Superior temporal gyrus (tissue), 1 donor: ENCODE measurements around the gene CSTF1.
A peak's percentile ranks its signal among the peaks of the same experiment; 100 is the strongest.

Experiments
- DNase-seq: peaks from one replicate; pipeline ENCODE4 v3.0.0-alpha.2; 2016; ENCODE audit errors: extremely low spot score

Gene CSTF1

DNA sequence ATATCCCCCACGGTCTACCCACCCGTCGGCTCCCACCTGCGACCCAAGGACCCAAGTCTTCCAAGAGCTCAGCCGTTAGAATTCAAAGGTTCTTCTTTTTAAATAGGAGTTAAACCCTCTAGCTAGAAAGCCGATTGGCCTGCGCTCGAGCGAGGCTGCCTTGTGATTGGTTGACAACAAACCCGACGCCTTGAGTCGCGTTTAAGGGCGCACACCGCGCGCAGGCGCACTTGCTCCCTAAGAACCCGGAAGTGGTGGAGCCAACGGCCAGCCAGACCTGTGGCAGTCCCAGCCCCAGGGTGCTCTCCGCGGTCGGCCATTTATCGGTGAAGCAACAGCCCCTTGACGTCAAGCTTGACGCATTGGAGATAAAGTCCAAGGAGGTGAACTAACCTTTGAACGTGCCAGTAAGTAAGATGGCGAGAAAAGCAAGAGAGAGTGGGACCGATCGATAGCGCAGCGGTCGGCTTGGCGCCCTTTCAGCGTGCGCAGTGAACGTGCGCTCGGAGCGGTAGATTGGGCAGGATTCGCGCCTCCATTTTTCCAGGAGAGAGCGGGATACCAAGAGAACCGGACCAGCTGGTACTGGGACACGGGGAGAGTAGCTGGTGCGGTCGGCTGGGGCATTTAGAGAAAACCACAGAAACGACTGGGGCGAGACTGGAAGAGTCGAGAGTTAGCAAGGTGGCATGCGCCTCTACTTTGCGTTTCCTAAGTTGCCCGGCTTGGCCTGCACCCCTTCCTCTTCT is at the start of gene CSTF1, which contains the start of gene AURKA:
Gene CSTF1, plus strand, starts transcription at position 514 of the 749 bp plus-strand sequence. CDS start 2,908 bp downstream, outside the sequence.
Gene AURKA, minus strand, starts transcription at position 84 of the 749 bp plus-strand sequence. CDS start 4,018 bp downstream, outside the sequence.
- peak; percentile 100 for DNase-seq

GRCh38 chr20:56342783-56343182 is 49.7 kb upstream of the CSTF1 start:
- no peak for DNase-seq

GRCh38 chr20:56343861-56344381 is 48.5 kb upstream of the CSTF1 start:
- peak; percentile 58 for DNase-seq

- no peak for DNase-seq
Measured at GRCh38 chr20:56345911-56346310, 46.5 kb upstream of the CSTF1 start.

- no peak for DNase-seq
Measured at GRCh38 chr20:56347628-56348304, 44.7 kb upstream of the CSTF1 start.

DNA sequence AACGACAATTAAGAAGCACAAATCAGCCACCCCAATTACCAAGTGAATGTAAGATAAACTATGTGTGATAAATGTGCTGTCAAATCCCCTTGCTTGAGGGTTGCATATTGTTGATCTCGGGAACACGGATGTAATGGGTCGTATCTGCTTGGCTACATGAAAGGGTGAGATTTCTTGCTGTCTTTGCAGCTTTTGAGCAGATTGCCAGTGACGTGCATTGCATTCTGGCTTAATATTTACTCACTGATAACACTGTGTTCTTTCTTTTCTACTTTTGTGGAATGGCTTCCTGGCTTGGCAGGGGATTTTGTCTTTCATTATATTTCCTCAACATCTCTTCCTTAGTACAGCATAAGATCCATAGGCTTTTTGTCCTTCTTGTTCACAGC is 44.1 kb upstream of the CSTF1 start:
- DNase-seq = no peak

DNA sequence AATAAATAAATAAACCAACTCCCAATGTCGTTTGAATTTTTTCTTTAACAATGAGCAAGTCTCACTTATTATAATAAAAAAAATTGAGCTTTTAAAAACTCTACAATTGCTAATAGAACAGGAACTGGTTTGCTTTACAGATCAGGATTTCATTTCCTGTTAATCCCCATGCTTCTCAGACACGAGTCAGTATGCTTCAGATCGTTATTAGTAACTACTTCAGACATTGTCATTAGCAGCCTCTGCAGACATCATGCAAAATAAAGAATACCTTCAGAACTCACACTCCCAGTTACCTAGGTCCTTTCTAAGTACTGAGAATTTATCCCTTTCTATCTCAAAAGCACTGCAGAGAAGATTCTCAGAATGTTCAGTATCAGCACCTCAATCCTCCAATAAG is 43.7 kb upstream of the CSTF1 start:
- DNase-seq = no peak

- DNase-seq = no peak
Measured at GRCh38 chr20:56350842-56351241, 41.6 kb upstream of the CSTF1 start.

DNA sequence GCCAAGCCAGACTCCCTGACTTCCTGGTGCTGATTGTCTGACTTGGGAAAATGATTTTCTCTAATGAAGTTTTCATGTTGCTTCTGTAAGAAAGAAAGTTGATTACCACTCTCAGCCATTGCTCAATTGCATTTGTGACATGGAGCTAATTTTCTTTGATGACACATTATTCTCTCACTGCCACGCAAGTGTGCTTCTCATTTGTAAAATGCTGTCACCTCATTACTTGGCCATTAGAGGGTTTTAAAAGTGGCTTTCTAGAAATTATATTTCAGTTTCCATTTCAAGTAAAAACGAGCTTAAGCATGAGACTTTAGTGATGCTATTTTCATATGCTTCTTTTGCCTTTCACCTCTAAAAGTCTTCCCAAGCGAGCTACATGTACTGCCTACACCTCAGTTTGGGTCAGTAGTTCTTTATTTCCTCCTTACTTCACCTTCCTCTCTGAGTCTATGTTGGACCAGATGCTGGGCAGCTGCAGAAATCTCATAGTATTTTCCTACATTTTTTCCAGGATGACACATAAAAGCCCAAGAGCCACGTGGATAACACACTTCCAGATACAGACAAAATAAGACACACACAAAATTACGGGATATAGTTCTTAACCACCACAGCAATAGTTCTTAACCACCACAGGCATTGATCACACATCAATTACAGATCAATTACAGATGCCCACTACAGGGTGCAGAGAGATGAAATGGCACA is 39.9 kb upstream of the CSTF1 start:
- DNase-seq = no peak

GRCh38 chr20:56353356-56353755 is 39.1 kb upstream of the CSTF1 start:
- no peak for DNase-seq

DNA sequence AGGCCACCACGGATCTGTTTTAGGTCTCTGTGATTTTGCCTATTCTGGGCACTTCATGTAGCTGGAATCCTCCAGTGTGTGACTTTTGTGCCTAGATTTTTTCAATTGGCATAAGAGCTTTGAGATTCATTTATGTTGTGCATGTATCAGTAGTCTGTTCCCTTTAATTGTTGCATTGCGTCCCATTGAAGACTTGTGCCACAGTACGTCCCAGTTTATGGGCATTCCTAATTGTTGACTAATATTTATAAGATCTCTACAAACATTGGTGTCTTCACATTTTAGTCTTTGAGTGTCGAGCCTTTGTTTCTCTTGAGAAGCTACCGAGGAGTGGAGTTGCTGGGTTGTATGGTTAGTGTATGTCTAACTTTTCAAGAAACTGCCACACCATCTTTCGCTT is 34.4 kb upstream of the CSTF1 start:
- peak; percentile 38 for DNase-seq

- peak; percentile 87 for DNase-seq
Measured at GRCh38 chr20:56358600-56359211, 33.7 kb upstream of the CSTF1 start, which contains the start of gene FAM210B. Gene FAM210B (plus strand): TSS chr20:56358974. CDS start chr20:56359006, 32 bp downstream.

GRCh38 chr20:56359212-56360132 is 33.0 kb upstream of the CSTF1 start:
- peak; percentile 55 for DNase-seq

GRCh38 chr20:56360133-56360907 is 32.1 kb upstream of the CSTF1 start:
- DNase-seq = no peak

- no peak for DNase-seq
Measured at GRCh38 chr20:56360908-56361205, 31.6 kb upstream of the CSTF1 start.

GRCh38 chr20:56361900-56362299 is 30.5 kb upstream of the CSTF1 start:
- DNase-seq = no peak

GRCh38 chr20:56362833-56363413 is 29.5 kb upstream of the CSTF1 start:
- no peak for DNase-seq

- no peak for DNase-seq
Measured at GRCh38 chr20:56363491-56363890, 29.0 kb upstream of the CSTF1 start.

DNA sequence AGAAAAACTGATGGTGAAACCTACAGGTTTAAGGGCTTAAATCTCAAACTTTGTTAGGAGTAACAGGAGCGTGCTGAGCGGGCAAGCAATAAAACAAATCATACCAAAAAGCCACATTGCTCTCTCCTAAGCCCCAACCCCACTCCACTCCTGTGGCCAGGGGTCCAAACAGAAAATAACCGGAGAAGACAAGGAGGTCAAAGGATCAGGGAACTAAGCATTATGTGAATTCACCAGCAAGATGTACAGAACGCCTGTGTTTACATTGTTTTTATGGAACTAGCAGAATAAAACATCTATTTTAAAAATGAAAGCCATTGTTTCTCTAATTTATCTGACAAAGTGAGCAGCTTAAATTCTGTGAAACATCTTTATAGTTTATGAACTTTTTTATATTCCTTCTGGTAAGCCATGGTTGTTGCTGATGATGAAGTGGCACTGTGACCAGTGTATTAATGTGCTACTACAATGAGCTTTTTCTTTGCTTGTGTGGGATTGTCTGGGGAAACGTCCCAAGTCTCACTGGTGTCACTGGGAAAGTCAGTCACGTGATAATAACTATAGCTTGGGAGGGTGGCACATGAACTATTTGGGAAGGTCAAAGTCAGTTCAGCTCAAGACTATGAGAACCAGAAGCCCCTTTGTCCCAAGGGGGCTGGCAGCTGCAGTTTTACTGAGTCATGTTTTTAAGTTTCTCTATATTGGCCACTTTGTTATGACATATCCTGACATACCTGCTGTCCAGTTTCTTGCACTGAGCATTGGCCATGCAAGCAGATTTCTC is 23.9 kb upstream of the CSTF1 start:
- DNase-seq = peak; percentile 80
